Epithelial cell of proximal tubule (primary cell): ENCODE data around the gene INTS15. TPM values are rescaled to one million over a fixed set of nuclear protein-coding genes. Genes with fewer than 3 reads are reported as not detected.
"Not testable (repeated sequence)": the region's sequence is repeated elsewhere in the genome, so short reads cannot be mapped to it uniquely, and the experiment has no call there.

Source experiments
- DNase-seq: peaks from one replicate; pipeline ENCODE4 v3.0.0-alpha.2; 2011; ENCODE audit warnings: low read depth
- H3K4me3 ChIP-seq: 2 replicates; pipeline ENCODE4 v1.5.1; 2011; ENCODE audit warnings: low read depth, mild to moderate bottlenecking, low read length
- total RNA-seq: library from RNA; depleted of rRNA; stranded (reverse); fragments of >200 nt; gene quantifications from 2 replicates; pipeline ENCODE4 v1.2.3, GENCODE V29; 2015
- TF ChIP-seq, protein P1 (sequence below): conservative IDR thresholded peaks from 2 replicates; pipeline ENCODE4 v1.5.1; 2012; ENCODE audit warnings: low read depth, mild to moderate bottlenecking, low read length

Gene INTS15
- total RNA-seq, 1 donor from 2014 or later: 23.1 TPM

DNA sequence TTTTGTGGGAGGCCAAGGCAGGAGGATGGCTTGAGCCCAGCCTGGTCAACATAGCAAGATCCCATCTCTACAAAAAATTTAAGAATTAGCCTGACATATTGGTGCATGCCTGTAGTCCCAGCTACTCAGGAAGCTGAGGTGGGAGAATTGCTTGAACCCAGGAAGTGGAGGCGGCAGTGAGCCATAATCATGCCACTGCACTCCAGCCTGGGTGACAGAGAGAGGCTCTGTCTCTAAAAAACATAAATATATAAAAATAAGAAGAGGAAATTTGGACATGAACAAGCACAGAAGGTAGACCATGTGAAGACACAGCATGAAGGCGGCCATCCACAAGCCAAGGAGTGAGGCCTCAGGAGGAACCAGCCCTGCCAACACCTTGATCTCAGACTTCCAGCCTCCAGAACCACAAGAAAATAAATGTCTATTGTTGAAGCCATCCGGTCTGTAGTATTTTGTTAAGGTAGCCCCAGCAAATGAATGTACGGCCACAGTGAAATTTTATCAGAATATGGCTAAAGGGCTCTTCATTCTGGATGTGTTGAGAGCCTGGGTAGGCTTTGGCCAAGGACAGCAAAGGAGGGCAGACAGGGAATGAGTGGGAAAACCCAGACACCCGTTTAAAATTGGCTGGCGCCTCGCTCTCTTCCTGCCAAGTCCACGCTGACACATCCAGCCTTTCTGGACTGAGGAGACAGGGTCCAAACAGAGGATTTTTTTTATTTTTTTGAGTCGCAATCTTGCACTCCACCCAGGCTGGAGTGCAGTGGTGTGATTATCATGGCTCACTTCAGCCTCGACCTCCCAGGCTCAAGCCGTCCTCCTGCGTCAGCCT lies 25.7 kb upstream of the INTS15 start:
- H3K4me3 ChIP-seq: no peak overlapping the region
- no peak for DNase-seq
- TF ChIP-seq, protein P1, sequence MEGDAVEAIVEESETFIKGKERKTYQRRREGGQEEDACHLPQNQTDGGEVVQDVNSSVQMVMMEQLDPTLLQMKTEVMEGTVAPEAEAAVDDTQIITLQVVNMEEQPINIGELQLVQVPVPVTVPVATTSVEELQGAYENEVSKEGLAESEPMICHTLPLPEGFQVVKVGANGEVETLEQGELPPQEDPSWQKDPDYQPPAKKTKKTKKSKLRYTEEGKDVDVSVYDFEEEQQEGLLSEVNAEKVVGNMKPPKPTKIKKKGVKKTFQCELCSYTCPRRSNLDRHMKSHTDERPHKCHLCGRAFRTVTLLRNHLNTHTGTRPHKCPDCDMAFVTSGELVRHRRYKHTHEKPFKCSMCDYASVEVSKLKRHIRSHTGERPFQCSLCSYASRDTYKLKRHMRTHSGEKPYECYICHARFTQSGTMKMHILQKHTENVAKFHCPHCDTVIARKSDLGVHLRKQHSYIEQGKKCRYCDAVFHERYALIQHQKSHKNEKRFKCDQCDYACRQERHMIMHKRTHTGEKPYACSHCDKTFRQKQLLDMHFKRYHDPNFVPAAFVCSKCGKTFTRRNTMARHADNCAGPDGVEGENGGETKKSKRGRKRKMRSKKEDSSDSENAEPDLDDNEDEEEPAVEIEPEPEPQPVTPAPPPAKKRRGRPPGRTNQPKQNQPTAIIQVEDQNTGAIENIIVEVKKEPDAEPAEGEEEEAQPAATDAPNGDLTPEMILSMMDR: no peak

DNA sequence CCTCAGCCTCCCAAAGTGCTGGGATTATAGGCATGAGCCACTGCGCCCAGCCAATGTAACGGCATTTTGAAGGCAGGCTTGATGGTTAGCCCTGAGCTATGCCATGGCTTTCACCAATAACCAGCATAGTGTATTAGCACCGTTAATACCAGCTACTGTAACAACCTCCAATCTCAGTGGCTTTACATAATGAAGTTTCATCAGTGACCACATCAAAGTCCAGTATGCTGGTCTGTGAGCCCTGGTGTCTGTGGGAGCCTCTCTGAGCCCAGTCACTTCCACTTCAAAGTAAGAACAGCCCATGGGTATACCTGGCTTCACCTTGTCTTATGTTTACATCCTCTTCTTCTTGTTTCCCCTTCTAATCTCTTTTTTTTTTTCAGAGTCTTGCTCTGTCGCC lies 24.2 kb upstream of the INTS15 start:
- no peak for DNase-seq
- TF ChIP-seq, protein P1: no peak
- no peak overlapping the region for H3K4me3 ChIP-seq

DNA sequence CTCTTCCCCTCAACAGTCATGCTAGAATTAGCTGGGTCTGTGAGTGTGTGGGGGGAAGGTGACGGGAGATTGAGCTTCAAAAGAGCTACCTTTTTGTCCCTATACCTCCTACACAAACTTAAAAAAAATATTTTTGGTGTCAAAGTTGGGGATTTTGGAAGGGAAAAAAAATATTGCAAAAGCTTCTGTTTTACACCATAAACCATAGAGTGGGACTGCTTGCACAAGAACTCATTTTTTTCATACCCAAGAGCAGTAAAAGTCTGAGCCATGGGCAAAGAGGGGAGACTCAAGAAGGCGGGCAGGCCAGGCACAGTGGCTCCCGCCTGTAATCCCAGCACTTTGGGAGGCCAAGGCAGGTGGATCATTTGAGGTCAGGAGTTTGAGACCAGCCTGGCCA lies 21.9 kb upstream of the INTS15 start:
- H3K4me3 ChIP-seq: no peak overlapping the region
- no peak for DNase-seq
- TF ChIP-seq, protein P1: no peak

DNA sequence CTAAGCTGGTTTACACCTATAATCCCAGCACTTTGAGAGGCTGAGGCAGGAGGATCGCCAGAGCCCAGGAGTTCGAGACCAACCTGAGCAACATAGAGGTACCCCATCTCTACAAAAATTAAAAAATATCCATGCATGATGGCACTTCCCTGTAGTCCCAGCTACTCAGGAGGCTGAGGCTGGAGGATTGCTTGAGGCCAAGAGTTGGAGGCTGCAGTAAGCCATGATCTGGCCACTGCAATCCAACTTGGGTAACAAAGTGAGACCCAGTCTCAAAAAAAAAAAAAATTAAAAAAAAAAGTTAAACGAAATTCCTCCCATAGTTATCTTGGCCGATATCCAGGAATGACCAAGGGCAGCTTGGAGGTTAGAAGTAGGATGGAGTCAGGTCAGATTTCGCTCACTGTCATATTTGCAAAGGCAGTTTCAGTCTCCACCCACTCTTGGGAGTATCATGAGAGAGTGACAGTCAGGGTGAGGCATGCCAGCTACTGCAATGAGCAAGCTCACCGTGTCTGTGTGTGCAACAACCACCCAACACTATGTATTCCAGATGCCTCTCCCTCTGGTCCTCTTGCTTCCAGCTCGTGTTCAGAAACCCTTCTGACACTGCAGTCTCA lies 18.6 kb upstream of the INTS15 start:
- DNase-seq: no peak
- H3K4me3 ChIP-seq: no peak overlapping the region
- TF ChIP-seq, protein P1: no peak

DNA sequence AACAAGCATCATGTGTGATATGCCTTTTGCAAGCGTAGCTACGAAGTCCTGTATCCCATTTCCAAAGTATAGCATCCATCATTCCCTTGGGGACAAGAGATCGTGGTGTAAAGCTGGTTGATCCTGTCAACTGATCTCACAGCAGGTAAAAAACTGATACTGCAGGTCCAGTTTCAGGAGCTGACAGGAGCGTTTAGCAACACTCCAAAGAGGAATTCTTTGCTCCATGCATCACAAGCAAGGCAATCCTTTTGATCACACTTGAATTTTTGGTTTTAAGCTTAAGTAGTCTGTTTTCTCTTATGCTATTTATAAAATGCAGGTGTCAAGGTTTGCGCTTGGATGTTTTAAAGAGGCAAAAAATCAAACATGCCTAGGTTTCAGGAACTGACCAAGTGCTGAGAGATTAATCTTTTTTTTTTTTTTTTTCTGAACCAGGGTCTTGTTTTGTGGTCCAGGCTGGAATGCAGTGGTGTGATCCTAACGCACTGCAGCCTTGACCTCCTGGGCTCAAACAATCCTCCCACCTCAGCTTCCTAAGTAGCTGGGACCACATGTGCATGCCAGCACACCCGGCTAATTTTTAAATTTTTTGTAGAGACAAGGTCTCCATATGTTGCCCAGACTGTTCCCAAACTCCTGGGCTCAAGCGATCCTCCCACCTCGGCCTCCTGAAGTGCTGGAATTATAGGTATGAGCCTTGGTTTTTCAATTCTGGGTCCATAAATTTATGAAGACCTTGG lies 14.4 kb upstream of the INTS15 start:
- TF ChIP-seq, protein P1: no peak
- no peak for DNase-seq
- H3K4me3 ChIP-seq: no peak overlapping the region

DNA sequence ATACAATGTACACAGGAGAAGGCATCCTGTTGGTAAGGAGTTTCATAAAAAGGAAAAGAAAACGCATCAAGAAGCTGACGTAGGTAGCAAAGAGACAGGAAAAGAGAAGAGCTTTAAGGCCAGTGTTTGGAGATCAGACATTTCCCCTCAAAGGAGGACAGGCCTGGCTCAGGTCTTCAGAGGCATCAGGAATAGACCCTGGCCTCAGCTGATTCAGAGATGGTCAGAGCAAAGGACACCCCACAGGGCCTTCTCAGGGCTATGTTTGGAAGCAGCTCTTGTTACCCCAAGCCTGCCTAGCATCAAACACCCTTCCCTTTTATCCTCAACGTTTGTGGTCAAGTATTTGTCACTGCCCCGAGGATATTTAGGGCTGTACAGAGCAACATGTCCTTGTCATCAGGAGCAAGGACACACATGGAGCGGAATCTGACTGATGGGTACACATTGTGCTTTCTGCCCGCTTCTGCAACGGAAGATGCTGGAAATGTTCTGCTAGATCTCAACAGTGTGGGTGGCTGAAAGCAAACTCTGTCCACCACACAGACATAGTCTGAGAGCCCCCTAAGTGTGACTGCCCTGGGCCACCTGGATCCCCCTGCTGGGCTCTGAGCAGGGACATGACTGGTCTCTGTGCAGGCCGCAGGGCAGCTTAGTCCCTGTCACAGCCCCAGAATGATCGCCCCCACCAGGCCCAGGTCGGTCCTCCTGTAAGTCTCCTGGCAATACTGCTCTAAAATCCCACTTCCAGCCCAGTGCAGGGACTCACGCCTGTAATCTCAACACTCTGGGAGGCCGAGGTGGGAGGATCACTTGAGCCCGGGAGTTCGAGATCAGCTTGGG lies 13.6 kb upstream of the INTS15 start:
- H3K4me3 ChIP-seq: peak overlapping the region; percentile 95
- TF ChIP-seq, protein P1: no peak

DNA sequence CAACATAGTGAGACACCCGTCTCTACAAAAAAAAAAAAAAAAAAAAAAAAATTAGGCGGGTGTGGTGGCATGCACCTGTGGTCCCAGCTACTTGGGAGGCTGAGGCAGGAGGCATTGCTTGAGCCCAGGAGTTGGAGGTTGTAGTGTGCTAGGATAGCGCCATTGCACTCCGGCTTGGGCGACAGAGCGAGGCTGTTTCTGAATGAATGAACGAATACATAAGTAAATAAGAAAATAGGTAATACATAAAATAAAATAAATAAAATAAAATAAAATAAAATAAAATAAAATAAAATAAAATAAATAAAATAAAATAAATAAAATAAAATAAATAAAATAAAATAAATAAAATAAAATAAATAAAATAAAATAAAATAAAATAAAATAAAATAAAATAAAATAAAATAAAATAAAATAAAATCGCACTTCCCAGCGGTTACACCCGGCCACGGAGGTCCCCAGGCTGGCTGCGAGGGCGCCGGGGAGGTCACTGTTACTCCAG lies 12.9 kb upstream of the INTS15 start:
- not testable (repeated sequence) for DNase-seq
- H3K4me3 ChIP-seq: peak overlapping the region; percentile 95

More for the DNA sequence above, 13.6 kb upstream of the INTS15 start:
- no peak for DNase-seq
